Suppressor macrophage (primary cell): Measurements from ENCODE around the gene CCDC107.
"Not testable (repeated sequence)": the region's sequence is repeated elsewhere in the genome, so short reads cannot be mapped to it uniquely, and the experiment has no call there.

Source experiments
- DNase-seq, 4 experiments: peaks; one replicate each; pipeline ENCODE4 v3.0.0-alpha.2; 2020 to 2022
- total RNA-seq, 17 experiments: gene quantifications; one replicate each; lab custom pipeline; 2026; ENCODE audit warnings: mixed read lengths in 6 of 17, inconsistent platforms in 3 of 17; lab: John Stamatoyannopoulos, UW

Gene CCDC107, protein sequence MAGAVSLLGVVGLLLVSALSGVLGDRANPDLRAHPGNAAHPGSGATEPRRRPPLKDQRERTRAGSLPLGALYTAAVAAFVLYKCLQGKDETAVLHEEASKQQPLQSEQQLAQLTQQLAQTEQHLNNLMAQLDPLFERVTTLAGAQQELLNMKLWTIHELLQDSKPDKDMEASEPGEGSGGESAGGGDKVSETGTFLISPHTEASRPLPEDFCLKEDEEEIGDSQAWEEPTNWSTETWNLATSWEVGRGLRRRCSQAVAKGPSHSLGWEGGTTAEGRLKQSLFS
- 3.7 to 20.5 (median 8.1) reads per million in 17 experiments for total RNA-seq

DNA sequence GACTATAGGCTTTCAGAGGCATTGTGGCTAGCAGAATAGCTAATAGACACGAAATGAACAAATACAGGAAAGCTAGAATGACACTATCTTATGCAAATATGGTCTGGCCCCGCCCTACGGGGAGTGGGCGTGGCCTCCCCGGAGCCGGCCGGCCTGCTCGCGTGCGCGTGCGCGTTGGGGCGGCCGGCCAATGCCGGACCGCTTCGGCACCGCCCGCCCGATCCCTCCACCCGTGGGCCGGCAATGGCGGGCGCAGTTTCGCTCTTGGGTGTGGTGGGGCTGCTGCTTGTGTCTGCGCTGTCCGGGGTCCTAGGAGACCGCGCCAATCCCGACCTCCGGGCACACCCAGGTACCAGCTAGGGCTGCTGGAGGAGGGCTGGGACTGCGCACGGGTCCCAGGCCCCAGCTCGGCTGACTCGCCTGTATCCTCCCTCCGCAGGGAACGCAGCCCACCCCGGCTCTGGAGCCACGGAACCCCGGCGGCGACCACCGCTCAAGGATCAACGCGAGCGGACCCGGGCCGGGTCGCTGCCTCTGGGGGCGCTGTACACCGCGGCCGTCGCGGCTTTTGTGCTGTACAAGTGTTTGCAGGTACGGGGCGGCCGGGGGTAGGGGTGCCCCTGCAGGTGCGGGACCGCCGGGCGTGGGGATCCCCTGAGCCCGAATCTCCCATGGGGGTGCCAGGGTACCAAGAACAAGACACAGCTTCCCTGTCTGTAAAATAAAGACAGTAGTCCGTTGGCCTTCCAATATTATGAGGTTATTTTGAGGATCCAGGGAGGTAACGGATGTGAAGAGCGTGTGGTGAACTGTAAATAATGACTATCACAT lies at the start of gene CCDC107:
TSS of gene CCDC107 (plus strand) at position 156 of the 831 bp plus-strand sequence. CDS start at position 244, 88 bp downstream.
- DNase-seq: peak; percentile 94 to 98 (median 96)

- DNase-seq: no peak
Measured at GRCh38 chr9:35609001-35609819, 48.9 kb upstream of the CCDC107 start.

DNA sequence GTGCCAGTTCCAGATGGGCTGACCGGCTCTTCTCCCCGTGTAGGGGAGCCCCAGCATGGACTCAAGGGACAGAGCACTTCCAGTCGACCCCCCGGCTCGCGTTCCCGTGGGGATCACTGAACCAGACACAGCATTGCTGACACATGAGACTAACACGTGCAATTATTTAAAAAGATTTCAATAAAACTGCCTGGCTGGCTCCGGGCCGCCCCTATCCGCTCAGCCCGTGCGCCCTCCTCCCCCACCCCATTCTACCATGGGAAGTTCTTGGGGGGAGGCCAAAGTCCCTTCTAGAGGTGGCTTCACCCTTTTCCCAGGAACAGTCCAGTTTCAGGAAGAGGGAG lies 48.3 kb upstream of the CCDC107 start:
- no peak for DNase-seq

DNA sequence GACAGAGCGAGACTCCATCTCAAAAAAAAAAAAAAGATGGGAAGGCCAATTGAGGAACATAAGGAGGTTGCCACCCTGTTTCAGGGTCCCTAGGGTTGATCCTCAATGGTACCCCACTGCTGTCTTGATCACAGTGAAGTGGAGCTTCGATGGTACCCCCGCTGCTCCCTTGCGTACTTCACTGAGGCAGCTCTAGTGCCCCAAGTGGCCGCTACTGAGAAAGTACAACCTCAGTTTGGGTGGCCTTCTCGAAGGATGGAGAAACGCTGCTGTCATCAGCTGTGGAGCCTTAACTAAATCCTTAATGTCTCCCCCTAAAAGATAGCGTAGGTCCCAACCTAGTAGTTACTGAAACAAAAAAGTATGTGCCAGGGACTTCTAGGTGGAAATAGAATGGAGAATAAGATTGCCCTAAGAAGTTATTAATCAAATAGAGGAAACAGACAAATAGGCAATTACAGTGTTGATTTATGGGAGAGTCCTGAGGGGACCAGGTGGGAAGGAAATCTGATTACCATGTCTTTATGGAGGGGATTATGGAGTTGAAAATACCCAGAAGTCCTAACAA lies 46.8 kb upstream of the CCDC107 start:
- DNase-seq: peak; percentile 48 to 76 (median 74)

DNA sequence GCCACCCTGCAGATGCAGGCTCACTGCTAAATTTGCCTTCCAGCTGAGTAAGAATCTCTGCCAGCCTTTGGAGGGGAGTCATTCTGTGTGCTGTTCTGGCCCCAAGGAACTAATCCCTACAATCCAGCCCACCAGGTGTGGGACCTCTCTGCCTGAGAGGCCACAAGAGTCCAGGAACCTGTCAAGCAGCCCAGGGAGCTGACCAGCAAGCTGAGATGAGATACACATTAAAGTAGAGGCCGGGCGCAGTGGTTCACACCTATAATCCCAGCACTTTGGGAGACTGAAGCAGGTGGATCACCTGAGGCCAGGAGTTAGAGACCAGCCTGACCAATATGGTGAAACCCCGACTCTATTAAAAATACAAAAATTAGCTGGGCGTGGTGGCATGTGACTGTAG lies 46.0 kb upstream of the CCDC107 start:
- DNase-seq: not testable (repeated sequence)

DNA sequence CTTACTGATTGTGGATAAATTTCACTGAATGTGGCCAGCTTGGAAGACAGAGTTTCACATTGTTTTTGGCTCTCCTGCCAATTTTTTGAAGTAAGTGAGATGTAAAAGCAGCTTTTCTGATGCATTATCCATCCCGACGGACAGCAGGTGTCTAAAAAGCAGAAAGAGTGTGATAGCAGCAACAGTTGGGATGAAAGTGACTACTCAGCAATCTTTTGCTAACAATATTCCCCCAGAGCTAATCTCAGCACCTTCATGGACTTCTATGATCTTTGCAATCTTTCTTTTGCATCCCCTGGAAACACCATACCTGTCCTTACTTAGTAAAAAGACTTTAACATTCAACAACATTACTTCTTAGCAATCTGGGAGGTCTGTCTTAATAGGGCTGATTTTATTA lies 45.2 kb upstream of the CCDC107 start:
- no peak for DNase-seq

- no peak for DNase-seq
Measured at GRCh38 chr9:35615981-35616680, 42.0 kb upstream of the CCDC107 start.

DNA sequence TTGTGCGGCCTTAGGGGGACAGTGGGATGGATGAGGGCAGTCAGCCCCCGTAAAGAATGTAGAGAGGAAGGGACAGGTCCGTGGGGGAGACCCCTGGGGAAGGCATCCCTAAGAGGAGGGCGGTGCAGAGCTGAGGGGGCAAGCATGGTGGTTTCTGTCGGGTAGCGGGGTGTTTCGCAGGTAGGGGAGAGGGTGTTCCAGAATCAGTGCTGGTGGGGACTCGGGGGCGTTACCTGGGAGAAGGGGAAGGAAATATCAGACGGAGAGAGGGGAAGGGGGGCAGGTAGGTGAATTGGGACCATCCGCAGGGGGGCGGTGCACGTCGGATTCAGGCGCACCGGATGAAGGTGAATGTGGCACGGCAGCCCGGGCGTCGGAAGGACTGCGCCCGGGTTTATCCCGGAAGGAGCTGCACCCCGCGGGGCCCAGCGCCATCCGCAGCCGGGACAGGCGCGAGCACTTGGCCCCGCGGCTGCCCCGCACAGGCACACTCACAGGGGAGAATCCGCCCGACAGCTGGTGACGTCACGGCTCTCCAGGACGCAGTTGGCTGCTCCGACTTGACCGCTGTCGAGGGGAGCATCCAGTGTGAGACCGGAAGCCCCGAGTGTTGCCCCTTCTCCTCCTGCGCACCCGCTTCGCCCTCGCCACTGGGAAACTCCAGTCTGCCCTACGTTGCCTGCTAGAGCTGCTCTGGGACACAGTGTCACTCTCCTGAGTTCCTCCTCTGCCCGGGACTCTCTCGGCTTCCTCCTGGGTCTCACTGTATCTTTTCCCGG lies 41.2 kb upstream of the CCDC107 start:
- peak; percentile 59 to 82 (median 74) for DNase-seq

GRCh38 chr9:35617548-35617947 lies 40.5 kb upstream of the CCDC107 start:
- DNase-seq: no peak

GRCh38 chr9:35618325-35618727 lies 39.8 kb upstream of the CCDC107 start, which contains the start of gene CD72:
Gene CD72 (minus strand): TSS chr9:35618413. CDS start chr9:35618303, 110 bp downstream.
- DNase-seq: peak; percentile 65 to 83 (median 80)

DNA sequence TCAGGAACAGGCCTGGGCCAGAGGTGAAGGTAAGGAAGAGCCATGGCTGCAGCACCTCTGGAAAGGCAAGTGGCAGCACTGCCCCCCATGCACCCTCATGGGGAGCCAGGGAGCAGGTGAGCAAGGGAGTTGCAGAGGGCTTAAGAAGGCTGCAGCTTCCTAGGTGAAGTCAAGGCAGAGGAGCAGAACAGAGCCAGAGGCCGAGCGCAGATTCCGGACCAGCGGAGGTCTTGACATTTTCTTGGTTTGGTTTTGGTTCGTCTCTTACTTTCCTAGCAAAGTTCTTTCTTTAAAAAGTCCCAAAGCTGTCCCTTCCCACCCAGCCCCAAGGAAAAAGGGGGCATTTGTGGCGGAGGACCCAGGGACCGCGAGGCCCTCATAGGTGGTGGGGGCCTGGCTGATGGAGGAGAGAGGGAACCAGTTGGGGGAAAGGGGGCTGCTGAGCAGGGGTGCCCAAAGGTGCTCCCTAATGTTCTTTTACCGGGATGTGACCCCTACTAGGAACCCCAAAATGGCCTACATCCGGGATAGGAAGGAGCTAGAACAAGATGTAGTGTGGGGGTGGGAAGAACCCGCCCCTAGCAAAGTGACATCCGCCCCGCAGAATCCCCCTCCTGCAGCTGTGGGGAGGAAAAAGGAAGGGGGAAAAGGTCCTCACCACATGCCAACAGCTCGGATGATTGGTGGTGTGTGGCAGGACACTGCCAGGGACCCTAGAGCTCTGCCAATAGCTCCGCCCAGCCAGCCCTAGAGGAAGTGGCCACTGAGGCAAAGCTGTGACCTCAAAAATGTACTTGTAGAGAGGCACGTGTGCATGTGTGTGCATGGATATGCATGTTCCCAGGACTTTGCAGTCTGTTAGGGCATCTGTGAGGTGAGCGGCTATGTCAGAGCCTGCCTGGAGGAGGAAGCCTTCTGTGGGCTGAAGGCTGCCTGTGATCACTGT lies 39.0 kb upstream of the CCDC107 start:
- DNase-seq: peak; percentile 67 to 95 (median 84)

DNA sequence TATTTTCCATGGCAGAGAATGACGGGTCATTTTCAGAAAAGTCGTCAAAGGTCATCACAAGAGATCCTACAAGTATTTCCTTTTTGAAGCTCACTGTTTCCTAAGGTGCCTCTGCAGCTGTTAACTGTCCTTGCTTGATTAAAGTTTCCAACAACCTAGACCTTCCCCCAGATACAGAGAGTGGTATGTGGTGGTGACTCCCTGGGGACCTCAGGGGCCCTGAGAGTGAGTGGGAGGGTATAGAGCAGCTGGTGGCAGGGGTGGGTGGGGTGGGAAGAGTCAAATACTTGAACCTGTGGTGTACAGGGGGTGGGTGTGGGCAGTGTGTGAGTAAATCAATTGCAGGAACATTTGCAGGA lies 38.3 kb upstream of the CCDC107 start:
- DNase-seq: no peak

DNA sequence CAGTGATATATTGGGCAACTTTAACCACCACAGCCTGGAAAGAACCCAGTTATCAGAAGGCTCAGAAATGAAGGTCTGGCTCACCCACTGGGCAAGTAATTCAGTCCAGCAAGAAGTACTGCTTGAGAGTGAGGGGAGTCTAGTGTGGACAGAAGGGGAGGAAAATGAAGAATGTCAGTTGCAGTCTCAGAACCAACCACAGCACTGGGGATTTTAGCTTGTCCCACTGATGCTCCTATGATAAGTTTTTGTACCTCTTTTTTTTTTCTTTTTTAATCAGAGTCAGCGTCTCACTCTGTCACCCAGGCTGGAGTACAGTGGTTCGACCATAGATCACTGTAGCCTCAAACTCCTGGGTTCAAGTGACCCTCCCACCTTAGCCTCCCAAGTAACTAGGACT lies 30.5 kb upstream of the CCDC107 start:
- no peak for DNase-seq

DNA sequence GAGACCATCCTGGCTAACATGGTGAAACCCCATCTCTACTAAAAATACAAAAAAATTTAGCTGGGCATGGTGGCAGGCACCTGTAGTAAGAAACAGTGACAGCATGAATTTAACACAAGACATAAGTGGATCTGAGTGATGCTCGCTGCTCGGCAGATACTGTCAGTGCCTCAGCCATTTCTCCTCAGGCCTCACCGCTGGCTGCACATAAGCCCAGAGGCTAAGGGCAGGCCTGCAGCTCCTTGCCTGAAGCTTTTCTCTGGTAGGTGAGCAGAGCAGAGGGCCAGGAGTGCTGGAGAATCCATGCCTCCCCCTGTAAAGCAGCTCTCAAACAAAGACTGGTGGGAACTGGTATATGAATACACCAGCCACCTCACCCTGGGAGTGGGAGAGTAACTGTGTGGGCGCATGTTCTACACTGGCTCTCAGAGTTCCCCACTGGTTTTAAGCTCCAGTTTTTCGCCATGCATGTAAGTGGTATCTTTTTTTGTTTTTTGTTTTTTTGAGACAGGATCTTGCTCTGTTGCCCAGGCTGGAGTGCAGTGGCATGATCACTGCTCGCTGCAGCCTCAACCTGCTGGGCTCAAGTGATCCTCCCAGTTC lies 29.6 kb upstream of the CCDC107 start:
- peak in 3 of 4 experiments; percentile 49 to 59 (median 56) for DNase-seq

- no peak for DNase-seq
Measured at GRCh38 chr9:35629597-35629996, 28.5 kb upstream of the CCDC107 start.

DNA sequence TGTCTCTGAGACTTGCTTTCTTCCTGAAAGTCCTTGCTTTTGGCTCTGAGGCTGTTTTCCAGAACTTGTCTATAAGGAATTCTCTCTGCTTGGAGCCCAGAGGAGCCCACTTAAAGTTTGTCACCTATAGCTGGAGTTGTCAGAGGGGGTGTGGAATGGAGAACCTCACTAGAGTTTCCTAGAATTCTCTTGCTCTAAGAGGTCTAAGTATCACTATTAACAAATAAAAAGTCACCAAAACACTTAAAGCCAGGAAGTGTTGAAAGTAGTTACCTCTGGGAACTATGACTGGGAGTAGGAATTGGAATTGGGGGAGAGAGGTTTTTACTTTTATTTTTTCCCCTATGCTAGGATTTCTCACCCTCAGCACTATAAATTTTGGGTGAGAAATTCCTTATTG lies 22.4 kb upstream of the CCDC107 start:
- peak in 2 of 4 experiments; percentile 20 to 36 for DNase-seq

GRCh38 chr9:35636135-35636876 lies 21.8 kb upstream of the CCDC107 start:
- DNase-seq: peak in 3 of 4 experiments; percentile 49 to 88 (median 87)

DNA sequence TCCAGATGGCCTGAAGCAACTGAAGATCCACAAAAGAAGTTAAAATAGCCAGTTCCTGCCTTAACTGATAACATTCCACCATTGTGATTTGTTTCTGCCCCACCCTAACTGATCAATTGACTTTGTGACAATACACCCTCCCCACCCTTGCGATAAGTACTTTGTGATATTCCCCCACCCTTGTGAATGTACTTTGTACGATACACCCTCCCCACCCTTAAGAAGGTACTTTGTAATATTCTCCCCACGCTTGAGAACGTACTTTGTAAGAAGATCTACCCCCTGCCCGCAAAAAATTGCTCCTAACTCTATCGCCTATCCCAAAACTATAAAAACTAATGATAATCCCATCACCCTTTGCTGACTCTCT lies 21.2 kb upstream of the CCDC107 start:
- not testable (repeated sequence) for DNase-seq
